Liver (tissue), 9 donors: ENCODE data around the gene ZBTB7B. TPM values are rescaled to one million over a fixed set of nuclear protein-coding genes. Genes with fewer than 3 reads are reported as not detected.

Experiments used
- DNase-seq: peaks from one replicate; pipeline ENCODE4 v3.0.0-alpha.2; 2017; ENCODE audit warnings: low spot score
- H3K27ac ChIP-seq, 2 donors: one replicate each; pipeline ENCODE4 v1.7.0; 2013; ENCODE audit warnings: inconsistent platforms in 2 of 2, low read length in 2 of 2, control low read depth in 1 of 2, low read depth in 1 of 2, mild to moderate bottlenecking in 1 of 2
- H3K27me3 ChIP-seq, 4 donors: one replicate each; pipeline versions ENCODE4 v1.6.1 to v1.7.0; 2013; ENCODE audit warnings: low read length in 3 of 4, inconsistent platforms in 1 of 4, mild to moderate bottlenecking in 1 of 4, moderate library complexity in 1 of 4; ENCODE audit not compliant: control insufficient read depth in 4 of 4, insufficient read depth in 4 of 4
- H3K36me3 ChIP-seq, 4 donors: one replicate each; pipeline versions ENCODE4 v1.6.1 to v1.7.0; 2013; ENCODE audit warnings: low read length in 3 of 4, mild to moderate bottlenecking in 3 of 4, low read depth in 1 of 4, moderate library complexity in 1 of 4; ENCODE audit not compliant: control insufficient read depth in 4 of 4, insufficient read depth in 3 of 4
- H3K4me1 ChIP-seq, 4 donors: one replicate each; pipeline versions ENCODE4 v1.6.1 to v1.7.0; 2013; ENCODE audit warnings: low read length in 3 of 4, mild to moderate bottlenecking in 3 of 4, moderate library complexity in 1 of 4; ENCODE audit not compliant: control insufficient read depth in 4 of 4, insufficient read depth in 4 of 4
- H3K4me3 ChIP-seq, 3 donors: one replicate each; pipeline versions ENCODE4 v1.6.1 to v1.7.0; 2013; ENCODE audit warnings: low read length in 3 of 3, control low read depth in 1 of 3, low read depth in 1 of 3, mild to moderate bottlenecking in 1 of 3
- H3K9ac ChIP-seq, 2 donors: one replicate each; pipeline ENCODE4 v1.7.0; 2013; ENCODE audit warnings: low read length in 2 of 2, mild to moderate bottlenecking in 2 of 2, moderate library complexity in 2 of 2, control low read depth in 1 of 2, low read depth in 1 of 2
- H3K9me3 ChIP-seq, 4 donors: one replicate each; pipeline versions ENCODE4 v1.6.1 to v1.7.0; 2013; ENCODE audit warnings: low read length in 3 of 4; ENCODE audit not compliant: control insufficient read depth in 4 of 4
- CTCF ChIP-seq: fragments of 150-350 bp; IDR thresholded peaks from 2 replicates; pipeline ENCODE4 v1.5.1; 2017; ENCODE audit warnings: improper control_type of control experiment, low read depth, low read length; ENCODE audit not compliant: missing input control
- EGR1 ChIP-seq, 2 donors: IDR thresholded peaks; 2 replicates each; pipeline ENCODE4 v1.6.1; 2016 to 2018; ENCODE audit warnings: antibody characterized with exemption in 2 of 2, low read depth in 2 of 2
- FOXA1 ChIP-seq: IDR thresholded peaks from 2 replicates; pipeline ENCODE4 v1.6.1; 2016; ENCODE audit warnings: antibody characterized with exemption
- FOXA2 ChIP-seq: IDR thresholded peaks from 2 replicates; pipeline ENCODE4 v1.6.1; 2016; ENCODE audit warnings: antibody characterized with exemption
- GABPA ChIP-seq, 2 donors: IDR thresholded peaks in 1 of 2; conservative IDR thresholded peaks in 1 of 2; 2 replicates each; pipeline ENCODE4 v1.6.1; 2016; ENCODE audit warnings: antibody characterized with exemption in 2 of 2, mild to moderate bottlenecking in 1 of 2, moderate library complexity in 1 of 2
- HNF4A ChIP-seq, 2 donors: conservative IDR thresholded peaks; 2 replicates each; pipeline ENCODE4 v1.6.1; 2016; ENCODE audit warnings: antibody characterized with exemption in 2 of 2, mild to moderate bottlenecking in 2 of 2
- HNF4G ChIP-seq: IDR thresholded peaks from 2 replicates; pipeline ENCODE4 v1.6.1; 2016; ENCODE audit warnings: antibody characterized with exemption
- JUND ChIP-seq, 2 donors: IDR thresholded peaks; 2 replicates each; pipeline ENCODE4 v1.6.1; 2016; ENCODE audit warnings: antibody characterized with exemption in 2 of 2
- NR2F2 ChIP-seq: IDR thresholded peaks from 2 replicates; pipeline ENCODE4 v1.6.1; 2016; ENCODE audit warnings: antibody characterized with exemption
- RAD21 ChIP-seq, 2 donors: IDR thresholded peaks; 2 replicates each; pipeline ENCODE4 v1.6.1; 2016; ENCODE audit warnings: antibody characterized with exemption in 2 of 2, mild to moderate bottlenecking in 2 of 2
- REST ChIP-seq: IDR thresholded peaks from 2 replicates; pipeline ENCODE4 v1.6.1; 2016; ENCODE audit warnings: antibody characterized with exemption, mild to moderate bottlenecking
- RXRA ChIP-seq, 2 donors: IDR thresholded peaks; 2 replicates each; pipeline ENCODE4 v1.6.1; 2017 to 2018; ENCODE audit warnings: antibody characterized with exemption in 2 of 2, mild to moderate bottlenecking in 1 of 2
- SP1 ChIP-seq: IDR thresholded peaks from 2 replicates; pipeline ENCODE4 v1.6.1; 2018; ENCODE audit warnings: antibody characterized with exemption, mild to moderate bottlenecking
- TAF1 ChIP-seq: conservative IDR thresholded peaks from 2 replicates; pipeline ENCODE4 v1.6.1; 2016; ENCODE audit warnings: antibody characterized with exemption, mild to moderate bottlenecking
- YY1 ChIP-seq: IDR thresholded peaks from 2 replicates; pipeline ENCODE4 v1.6.1; 2016; ENCODE audit warnings: antibody characterized with exemption, mild to moderate bottlenecking
- WGBS: extraction: QIAGEN DNeasy Blood & Tissue Kit; methylation state at CpG from one replicate; pipeline ENCODE4 v1.1.7; 2013; 5-methylcytosine and 5-hydroxymethylcytosine counted together
- polyA plus RNA-seq, 2 donors: library from polyadenylated mRNA; stranded (reverse) in 1 of 2; unstranded in 1 of 2; fragments of 200-250 nt in 1 of 2; fragments of >200 nt in 1 of 2; fragmentation: Nextera tagmentation in 1 of 2; extraction: Ambion mirVana in 1 of 2; gene quantifications; one replicate each; pipeline versions ENCODE4 v1.2.1 to v1.2.3, GENCODE V29; 2013 to 2015
- total RNA-seq, 2 donors: library from RNA; depleted of rRNA; stranded (reverse); fragments of >200 nt; gene quantifications; one replicate each; pipeline ENCODE4 v1.2.3, GENCODE V29; 2014
- TF ChIP-seq, protein P1 (sequence below): IDR thresholded peaks from 2 replicates; pipeline ENCODE4 v1.6.1; 2016; ENCODE audit warnings: antibody characterized with exemption
- TF ChIP-seq, protein P2 (sequence below): IDR thresholded peaks from 2 replicates; pipeline ENCODE4 v1.6.1; 2016; ENCODE audit warnings: antibody characterized with exemption
- TF ChIP-seq, protein P3 (sequence below): IDR thresholded peaks from 2 replicates; pipeline ENCODE4 v1.6.1; 2016; ENCODE audit warnings: antibody characterized with exemption
- donor health status: healthy.
- donor health status: healthy.
- donor health status: healthy.
- donor health status: healthy.
- donor health status: healthy.

ZBTB7B gene
- total and polyA plus RNA-seq, 4 donors: 7.0 to 50.2 (median 21.1) TPM

GRCh38 chr1:155051777-155052398 lies 49.3 kb downstream of the ZBTB7B start:
- whole genome bisulfite sequencing: 5% methylated on average over 27 of the region's 27 CpGs
- H3K9me3 ChIP-seq: no peaks in the 10 kb centered on the region
- H3K36me3 ChIP-seq: peaks cover 0 to 4% (median 2%) of the 10 kb centered on the region in 4 donors
- peak overlapping the region; percentile 60 to 80 for H3K27ac ChIP-seq
- peak overlapping the region; percentile 46 to 50 for H3K9ac ChIP-seq
- H3K27me3 ChIP-seq: no peaks in the 10 kb centered on the region
- H3K4me1 ChIP-seq: peaks cover 9 to 51% (median 28%) of the 10 kb centered on the region in 4 donors
- no peak for DNase-seq
- H3K4me3 ChIP-seq: peak overlapping the region; percentile 12 to 75 (median 67)
- TF ChIP-seq NR2F2: no peak
- TF ChIP-seq RAD21 (IDR thresholded peaks at IDR 0.05): no peak
- TF ChIP-seq, protein P1, sequence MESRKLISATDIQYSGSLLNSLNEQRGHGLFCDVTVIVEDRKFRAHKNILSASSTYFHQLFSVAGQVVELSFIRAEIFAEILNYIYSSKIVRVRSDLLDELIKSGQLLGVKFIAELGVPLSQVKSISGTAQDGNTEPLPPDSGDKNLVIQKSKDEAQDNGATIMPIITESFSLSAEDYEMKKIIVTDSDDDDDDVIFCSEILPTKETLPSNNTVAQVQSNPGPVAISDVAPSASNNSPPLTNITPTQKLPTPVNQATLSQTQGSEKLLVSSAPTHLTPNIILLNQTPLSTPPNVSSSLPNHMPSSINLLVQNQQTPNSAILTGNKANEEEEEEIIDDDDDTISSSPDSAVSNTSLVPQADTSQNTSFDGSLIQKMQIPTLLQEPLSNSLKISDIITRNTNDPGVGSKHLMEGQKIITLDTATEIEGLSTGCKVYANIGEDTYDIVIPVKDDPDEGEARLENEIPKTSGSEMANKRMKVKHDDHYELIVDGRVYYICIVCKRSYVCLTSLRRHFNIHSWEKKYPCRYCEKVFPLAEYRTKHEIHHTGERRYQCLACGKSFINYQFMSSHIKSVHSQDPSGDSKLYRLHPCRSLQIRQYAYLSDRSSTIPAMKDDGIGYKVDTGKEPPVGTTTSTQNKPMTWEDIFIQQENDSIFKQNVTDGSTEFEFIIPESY: no peak
- no peak for TF ChIP-seq SP1
- TF ChIP-seq EGR1 (IDR thresholded peaks at IDR 0.05; ENCODE audit: low read depth in 2 of 2): no peak
- no peak for TF ChIP-seq HNF4A (conservative IDR thresholded peaks at IDR 0.05)
- TF ChIP-seq RXRA (IDR thresholded peaks at IDR 0.05): no peak
- TF ChIP-seq FOXA1: no peak
- TF ChIP-seq, protein P2, sequence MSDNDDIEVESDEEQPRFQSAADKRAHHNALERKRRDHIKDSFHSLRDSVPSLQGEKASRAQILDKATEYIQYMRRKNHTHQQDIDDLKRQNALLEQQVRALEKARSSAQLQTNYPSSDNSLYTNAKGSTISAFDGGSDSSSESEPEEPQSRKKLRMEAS: no peak
- TF ChIP-seq, protein P3, sequence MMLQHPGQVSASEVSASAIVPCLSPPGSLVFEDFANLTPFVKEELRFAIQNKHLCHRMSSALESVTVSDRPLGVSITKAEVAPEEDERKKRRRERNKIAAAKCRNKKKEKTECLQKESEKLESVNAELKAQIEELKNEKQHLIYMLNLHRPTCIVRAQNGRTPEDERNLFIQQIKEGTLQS: no peak
- TF ChIP-seq FOXA2: no peak
- no peak for TF ChIP-seq REST
- no peak for TF ChIP-seq YY1
- TF ChIP-seq GABPA (IDR thresholded peaks at IDR 0.05 in 1 of 2, conservative IDR thresholded peaks at IDR 0.05 in 1 of 2): no peak
- TF ChIP-seq JUND (IDR thresholded peaks at IDR 0.05): no peak
- TF ChIP-seq CTCF: no peak
- no peak for TF ChIP-seq TAF1
- TF ChIP-seq HNF4G: no peak
